IPS-15b (cell line): Measurements from ENCODE around the gene TMCC2.
"Not testable (repeated sequence)": the region's sequence is repeated elsewhere in the genome, so short reads cannot be mapped to it uniquely, and the experiment has no call there.

Source experiments
- H3K27me3 ChIP-seq: one replicate; pipeline ENCODE4 v1.6.1; 2013; ENCODE audit warnings: low read length; ENCODE audit not compliant: control insufficient read depth, insufficient read depth
- H3K36me3 ChIP-seq: one replicate; pipeline ENCODE4 v1.6.1; 2013; ENCODE audit warnings: low read length; ENCODE audit not compliant: control insufficient read depth, insufficient read depth
- H3K4me1 ChIP-seq: one replicate; pipeline ENCODE4 v1.6.1; 2013; ENCODE audit warnings: mild to moderate bottlenecking, low read length; ENCODE audit not compliant: control insufficient read depth, insufficient read depth
- H3K4me3 ChIP-seq: one replicate; pipeline ENCODE4 v1.5.1; 2013; ENCODE audit warnings: low read depth, low read length
- H3K9ac ChIP-seq: one replicate; pipeline ENCODE4 v1.6.1; 2013; ENCODE audit warnings: low read depth, mild to moderate bottlenecking, low read length
- H3K9me3 ChIP-seq: one replicate; pipeline ENCODE4 v1.6.1; 2013; ENCODE audit warnings: mild to moderate bottlenecking, low read length; ENCODE audit not compliant: control insufficient read depth, insufficient read depth

Gene TMCC2

DNA sequence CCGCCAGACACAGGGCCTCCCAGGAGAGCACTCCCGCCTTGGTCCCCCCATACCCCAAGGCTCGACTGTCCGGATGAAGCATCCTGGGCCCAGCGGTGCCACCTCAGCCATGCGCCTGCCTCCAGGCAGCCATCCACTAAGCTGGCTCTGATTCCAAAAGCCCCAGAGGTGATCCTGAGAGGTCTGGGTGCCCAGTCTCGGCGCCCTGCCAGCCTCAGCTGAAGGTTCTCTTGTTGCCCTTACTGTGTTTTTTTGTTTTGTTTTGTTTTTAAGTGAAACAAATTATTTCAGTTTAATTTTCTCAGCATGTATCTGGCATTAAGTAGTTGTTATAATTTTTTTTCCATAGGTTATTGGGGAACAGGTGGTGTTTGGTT lies 48.9 kb downstream of the TMCC2 start:
- H3K36me3 ChIP-seq, result peaks cover 7% of the 10 kb centered on the region
- peaks cover 6% of the 10 kb centered on the region for H3K4me1 ChIP-seq
- peak overlapping the region; percentile 10 for H3K9ac ChIP-seq
- no peaks in the 10 kb centered on the region for H3K9me3 ChIP-seq
- H3K27me3 ChIP-seq, result no peaks in the 10 kb centered on the region
- no peak overlapping the region for H3K4me3 ChIP-seq

- Histone ChIP-seq H3K4me3 (no peak overlapping the region), H3K9ac (no peak overlapping the region), H3K27me3 (no peaks in the 10 kb centered on the region), H3K4me1 (peaks cover 10% of the 10 kb centered on the region), H3K36me3 (no peaks in the 10 kb centered on the region), H3K9me3 (no peaks in the 10 kb centered on the region)
Observed at GRCh38 chr1:205279986-205280385, 52.2 kb downstream of the TMCC2 start.

DNA sequence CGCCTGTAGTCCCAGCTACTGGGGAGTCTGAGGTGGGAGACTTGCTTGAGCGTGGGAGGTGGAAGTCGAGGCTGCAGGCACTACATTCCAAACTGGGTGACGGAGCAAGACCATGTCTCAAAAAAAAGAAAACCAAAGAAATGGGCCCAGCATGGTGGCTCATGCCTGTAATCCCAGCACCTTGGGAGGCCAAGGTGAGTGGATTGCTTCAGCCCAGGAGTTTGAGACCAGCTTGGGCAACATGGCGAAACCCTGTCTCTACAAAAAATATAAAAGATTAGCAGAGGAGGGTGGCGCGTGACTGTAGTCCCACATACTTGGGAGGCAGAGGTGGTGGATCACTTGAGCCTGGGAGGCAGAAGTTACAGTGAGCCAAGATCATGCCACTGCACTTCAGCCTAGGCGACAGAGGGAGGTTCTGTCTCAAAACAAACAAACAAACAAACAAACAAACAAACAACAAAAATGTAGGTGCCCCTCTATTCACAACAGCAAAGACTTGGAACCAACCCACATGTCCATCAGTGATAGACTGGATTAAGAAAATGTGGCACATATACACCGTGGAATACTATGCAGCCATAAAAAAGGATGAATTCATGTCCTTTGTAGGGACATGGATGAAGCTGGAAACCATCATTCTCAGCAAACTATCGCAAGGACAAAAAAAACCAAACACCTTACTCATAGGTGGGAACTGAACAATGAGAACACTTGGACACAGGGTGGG lies 53.1 kb downstream of the TMCC2 start:
- not testable (repeated sequence) for H3K4me3 ChIP-seq, H3K27me3 ChIP-seq, H3K9me3 ChIP-seq, H3K9ac ChIP-seq, H3K36me3 ChIP-seq
- peaks cover 16% of the 10 kb centered on the region for H3K4me1 ChIP-seq

DNA sequence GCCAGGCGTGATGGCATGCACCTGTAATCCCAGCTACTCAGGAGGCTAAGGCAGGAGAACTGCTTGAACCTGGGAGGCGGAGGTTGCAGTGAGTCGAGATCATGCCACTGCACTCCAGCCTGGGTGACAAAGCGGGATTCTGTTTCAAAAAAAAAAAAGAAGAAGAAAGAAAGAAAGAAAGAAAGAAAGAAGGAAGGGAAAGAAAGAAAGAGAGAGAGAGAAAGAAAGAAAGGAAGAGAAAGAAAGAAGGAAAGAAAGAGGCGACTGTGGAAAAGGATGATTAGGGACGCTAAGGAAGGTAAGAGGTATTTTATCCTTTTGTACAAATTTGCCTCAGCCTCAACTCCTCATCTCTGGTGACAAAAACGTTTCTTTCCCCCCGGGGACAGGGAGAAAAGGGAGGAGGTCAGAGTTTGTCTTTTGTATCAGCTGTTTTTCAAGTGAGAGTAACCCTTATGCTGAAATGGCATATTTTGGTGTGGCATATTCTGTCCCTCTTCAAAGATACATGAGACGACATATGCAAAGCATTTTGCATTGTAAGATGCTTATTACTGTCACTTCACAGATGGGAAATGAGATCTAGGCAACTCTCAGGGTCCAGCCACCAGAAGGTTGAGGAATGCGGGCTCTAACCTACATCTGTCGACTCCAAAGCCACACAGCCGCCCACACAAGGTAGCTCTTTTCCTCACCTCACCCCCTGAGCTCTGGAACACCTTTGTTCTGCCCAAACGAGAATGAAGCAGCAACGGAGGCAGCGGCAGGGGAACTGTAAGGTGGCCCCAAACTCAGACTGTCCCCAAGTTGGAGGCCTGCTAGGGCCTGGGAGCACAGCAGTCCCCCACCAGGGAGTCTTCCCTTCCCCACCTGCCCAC lies 55.8 kb downstream of the TMCC2 start:
- Histone ChIP-seq H3K9me3 (no peaks in the 10 kb centered on the region), H3K27me3 (no peaks in the 10 kb centered on the region), H3K9ac (no peak overlapping the region), H3K4me1 (peaks cover 20% of the 10 kb centered on the region), H3K36me3 (no peaks in the 10 kb centered on the region), H3K4me3 (no peak overlapping the region)

DNA sequence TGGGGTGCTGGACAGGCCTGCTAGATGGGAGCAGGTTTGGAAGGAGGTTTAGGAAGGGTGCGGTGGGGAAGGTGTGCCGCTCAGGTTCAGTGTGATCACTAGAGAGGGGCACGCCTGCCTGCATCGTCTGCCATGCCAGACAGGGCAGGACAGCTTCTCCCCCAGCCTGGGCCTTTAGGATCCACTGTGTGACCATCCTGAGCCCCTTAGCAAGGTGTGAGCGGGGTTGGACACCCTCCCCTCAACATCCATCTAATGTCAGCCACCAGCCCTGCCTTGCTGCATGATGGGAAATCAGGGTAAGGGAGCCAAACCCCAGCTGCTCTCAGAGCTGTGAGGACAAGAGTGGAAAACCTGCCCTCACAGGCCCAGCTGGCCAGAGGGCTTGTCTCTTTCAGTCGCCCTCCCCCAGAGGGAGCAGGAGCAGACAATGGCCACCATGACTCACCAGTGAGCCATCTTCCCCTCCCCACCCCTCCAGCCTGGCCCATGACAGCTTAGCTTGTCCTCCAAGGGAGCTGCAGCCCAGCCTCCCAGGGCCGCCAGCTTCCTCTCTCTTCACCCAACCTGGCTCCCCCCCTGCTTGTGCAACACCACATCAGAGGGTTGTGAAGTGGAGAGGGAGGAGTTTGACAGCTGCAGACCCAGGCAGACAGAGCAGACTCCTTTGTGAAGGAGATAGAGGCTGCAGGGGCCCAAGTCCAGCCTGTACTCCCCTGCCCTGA lies 56.8 kb downstream of the TMCC2 start:
- Histone ChIP-seq H3K4me1 (peaks cover 20% of the 10 kb centered on the region), H3K36me3 (no peaks in the 10 kb centered on the region), H3K4me3 (no peak overlapping the region), H3K9ac (peak overlapping the region; percentile 42), H3K27me3 (no peaks in the 10 kb centered on the region), H3K9me3 (no peaks in the 10 kb centered on the region)

GRCh38 chr1:205285381-205286101 lies 57.8 kb downstream of the TMCC2 start:
- no peak overlapping the region for H3K4me3 ChIP-seq
- peaks cover 20% of the 10 kb centered on the region for H3K4me1 ChIP-seq
- H3K36me3 ChIP-seq, result no peaks in the 10 kb centered on the region
- H3K9ac ChIP-seq, result no peak overlapping the region
- no peaks in the 10 kb centered on the region for H3K27me3 ChIP-seq
- H3K9me3 ChIP-seq, result no peaks in the 10 kb centered on the region

- Histone ChIP-seq H3K4me3 (no peak overlapping the region), H3K9ac (no peak overlapping the region)
Observed at GRCh38 chr1:205286335-205286950, 58.7 kb downstream of the TMCC2 start.

GRCh38 chr1:205287076-205287475 lies 59.3 kb downstream of the TMCC2 start:
- Histone ChIP-seq H3K4me3 (no peak overlapping the region), H3K36me3 (no peaks in the 10 kb centered on the region), H3K9ac (no peak overlapping the region), H3K4me1 (peaks cover 20% of the 10 kb centered on the region), H3K27me3 (no peaks in the 10 kb centered on the region), H3K9me3 (no peaks in the 10 kb centered on the region)

More at GRCh38 chr1:205286335-205286950, 58.7 kb downstream of the TMCC2 start:
- no peaks in the 10 kb centered on the region for H3K36me3 ChIP-seq
- peaks cover 20% of the 10 kb centered on the region for H3K4me1 ChIP-seq
- H3K27me3 ChIP-seq, result no peaks in the 10 kb centered on the region
- no peaks in the 10 kb centered on the region for H3K9me3 ChIP-seq

DNA sequence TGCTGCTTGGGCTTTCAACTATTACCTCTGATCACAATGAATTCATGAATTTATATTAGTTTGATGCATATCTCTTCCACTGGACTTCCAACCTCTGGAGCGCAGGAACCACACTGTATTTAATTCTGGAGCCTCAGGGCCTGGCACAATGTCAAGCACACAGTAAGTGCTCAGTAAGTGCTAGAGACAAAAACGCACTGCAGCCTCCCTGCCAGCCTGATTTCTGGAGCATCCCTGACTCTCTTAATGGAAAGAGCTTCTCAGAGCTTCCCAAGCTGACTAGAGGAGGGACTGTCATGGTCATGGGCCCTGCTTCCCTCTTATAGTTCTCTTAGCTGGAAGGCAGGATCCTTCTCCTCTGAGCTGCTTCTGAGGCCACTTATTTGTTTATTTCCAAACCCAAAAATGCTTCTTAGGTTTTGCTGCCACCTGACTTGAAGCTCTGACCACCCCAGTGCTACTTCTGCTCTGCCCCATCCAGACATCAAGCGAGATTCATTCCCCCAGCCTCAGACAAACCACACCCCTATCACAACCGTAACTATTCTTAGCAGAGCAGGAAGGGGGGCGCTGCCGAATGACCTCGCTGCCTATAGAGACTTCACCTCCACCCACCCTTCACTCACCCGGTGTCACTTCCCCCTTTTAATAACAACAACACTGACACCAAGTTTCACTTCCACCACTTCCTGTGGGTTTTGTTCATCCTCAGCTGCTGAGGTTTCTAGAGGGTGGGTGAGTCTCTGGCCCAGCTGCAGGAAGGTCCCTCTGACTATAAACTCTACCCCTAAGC lies 60.2 kb downstream of the TMCC2 start:
- Histone ChIP-seq H3K4me1 (peaks cover 20% of the 10 kb centered on the region), H3K36me3 (no peaks in the 10 kb centered on the region), H3K9me3 (no peaks in the 10 kb centered on the region), H3K9ac (no peak overlapping the region), H3K27me3 (no peaks in the 10 kb centered on the region), H3K4me3 (no peak overlapping the region)

DNA sequence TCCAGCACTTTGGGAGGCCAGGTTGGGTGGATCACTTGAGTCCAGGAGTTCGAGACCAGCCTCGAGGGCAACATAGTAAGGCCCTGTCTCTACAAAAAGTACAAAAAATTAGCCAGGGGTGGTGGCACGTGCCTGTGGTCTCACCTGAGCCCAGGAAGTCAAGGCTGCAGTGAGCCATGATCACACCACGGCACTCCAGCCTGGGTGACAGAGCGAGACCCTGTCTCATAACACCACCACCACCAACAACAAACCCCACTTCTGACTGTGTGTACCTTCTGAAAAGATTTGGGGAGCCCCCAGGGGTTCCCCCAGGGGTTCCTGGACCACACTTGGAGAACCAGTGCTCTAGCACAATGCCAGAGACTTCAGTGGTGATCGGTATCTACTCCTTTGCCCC lies 63.9 kb downstream of the TMCC2 start:
- H3K9me3 ChIP-seq, result no peaks in the 10 kb centered on the region
- H3K36me3 ChIP-seq, result no peaks in the 10 kb centered on the region
- peaks cover 29% of the 10 kb centered on the region for H3K4me1 ChIP-seq
- H3K9ac ChIP-seq, result no peak overlapping the region
- H3K4me3 ChIP-seq, result no peak overlapping the region
- no peaks in the 10 kb centered on the region for H3K27me3 ChIP-seq
